Measurements from ENCODE around the gene ABCA2. TPM values are rescaled to one million over a fixed set of nuclear protein-coding genes. Genes with fewer than 3 reads are reported as not detected.
A peak's percentile ranks its signal among the peaks of the same experiment; 100 is the strongest.

The ABCA2 gene
- total RNA-seq, 4 donors from 2014 or later: 136 to 291 (median 196) TPM

GRCh38 chr9:137075275-137075775 lies 47.3 kb upstream of the ABCA2 start:
- Histone ChIP-seq H3K4me3 (no peak overlapping the region), H3K27me3 (peaks cover 0 to 4% of the 10 kb centered on the region in 2 donors), H3K9me3 (no peaks in the 10 kb centered on the region), H3K4me1 (peaks cover 0 to 46% (median 24%) of the 10 kb centered on the region in 4 donors), H3K36me3 (peaks cover 0 to 21% (median 11%) of the 10 kb centered on the region in 3 donors), H3K27ac (no peak overlapping the region)
- TF ChIP-seq EP300 (IDR thresholded peaks at IDR 0.05) (no peak), POLR2A (IDR thresholded peaks at IDR 0.05) (no peak)
- TF ChIP-seq, protein P1, sequence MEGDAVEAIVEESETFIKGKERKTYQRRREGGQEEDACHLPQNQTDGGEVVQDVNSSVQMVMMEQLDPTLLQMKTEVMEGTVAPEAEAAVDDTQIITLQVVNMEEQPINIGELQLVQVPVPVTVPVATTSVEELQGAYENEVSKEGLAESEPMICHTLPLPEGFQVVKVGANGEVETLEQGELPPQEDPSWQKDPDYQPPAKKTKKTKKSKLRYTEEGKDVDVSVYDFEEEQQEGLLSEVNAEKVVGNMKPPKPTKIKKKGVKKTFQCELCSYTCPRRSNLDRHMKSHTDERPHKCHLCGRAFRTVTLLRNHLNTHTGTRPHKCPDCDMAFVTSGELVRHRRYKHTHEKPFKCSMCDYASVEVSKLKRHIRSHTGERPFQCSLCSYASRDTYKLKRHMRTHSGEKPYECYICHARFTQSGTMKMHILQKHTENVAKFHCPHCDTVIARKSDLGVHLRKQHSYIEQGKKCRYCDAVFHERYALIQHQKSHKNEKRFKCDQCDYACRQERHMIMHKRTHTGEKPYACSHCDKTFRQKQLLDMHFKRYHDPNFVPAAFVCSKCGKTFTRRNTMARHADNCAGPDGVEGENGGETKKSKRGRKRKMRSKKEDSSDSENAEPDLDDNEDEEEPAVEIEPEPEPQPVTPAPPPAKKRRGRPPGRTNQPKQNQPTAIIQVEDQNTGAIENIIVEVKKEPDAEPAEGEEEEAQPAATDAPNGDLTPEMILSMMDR (IDR thresholded peaks at IDR 0.05): no peak
- no peak for DNase-seq (ENCODE audit: low spot score in 2 of 2)
- WGBS, 2 donors: 81 to 84% methylated on average over 12 of the region's 12 CpGs

DNA sequence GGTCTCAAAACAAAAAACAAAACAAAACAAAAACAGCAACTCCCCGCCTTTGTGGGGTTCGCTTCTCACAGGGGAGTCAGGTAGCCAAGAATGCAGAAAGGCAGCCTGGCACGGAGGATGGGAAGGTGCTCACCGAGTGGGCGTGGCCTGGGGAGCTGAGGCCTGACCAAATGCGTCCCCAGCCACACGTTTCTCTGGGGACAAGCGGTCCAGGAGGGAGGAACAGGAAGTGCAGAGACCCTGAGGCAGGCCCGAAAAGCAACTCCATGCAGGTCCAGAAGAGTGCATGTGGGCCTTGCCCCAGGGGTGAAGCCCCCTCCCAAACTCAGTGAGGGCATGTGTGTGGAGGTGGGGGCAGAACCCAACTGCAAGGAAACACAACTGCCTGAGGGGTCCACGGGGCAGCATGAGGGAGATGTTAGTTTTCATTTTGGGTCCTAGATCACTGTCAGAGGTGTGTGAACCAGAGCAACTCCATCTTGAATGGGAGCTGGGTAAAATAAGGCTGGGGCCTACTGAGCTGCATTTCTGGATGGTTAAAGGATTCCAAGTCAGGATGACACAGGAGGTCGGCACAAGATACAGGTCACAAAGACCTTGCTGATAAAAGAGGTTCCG lies 46.7 kb upstream of the ABCA2 start:
- 84 to 85% methylated on average over 12 of the region's 12 CpGs for WGBS, 2 donors
- TF ChIP-seq EP300 (IDR thresholded peaks at IDR 0.05) (no peak), POLR2A (IDR thresholded peaks at IDR 0.05) (no peak)
- TF ChIP-seq, protein P1 (IDR thresholded peaks at IDR 0.05): no peak
- Histone ChIP-seq H3K4me3 (no peak overlapping the region), H3K27ac (no peak overlapping the region), H3K36me3 (peaks cover 0 to 15% (median 10%) of the 10 kb centered on the region in 3 donors), H3K4me1 (peaks cover 0 to 50% (median 25%) of the 10 kb centered on the region in 4 donors), H3K9me3 (no peaks in the 10 kb centered on the region), H3K27me3 (peaks cover 0 to 4% of the 10 kb centered on the region in 2 donors)
- DNase-seq (ENCODE audit: low spot score in 2 of 2): no peak

DNA sequence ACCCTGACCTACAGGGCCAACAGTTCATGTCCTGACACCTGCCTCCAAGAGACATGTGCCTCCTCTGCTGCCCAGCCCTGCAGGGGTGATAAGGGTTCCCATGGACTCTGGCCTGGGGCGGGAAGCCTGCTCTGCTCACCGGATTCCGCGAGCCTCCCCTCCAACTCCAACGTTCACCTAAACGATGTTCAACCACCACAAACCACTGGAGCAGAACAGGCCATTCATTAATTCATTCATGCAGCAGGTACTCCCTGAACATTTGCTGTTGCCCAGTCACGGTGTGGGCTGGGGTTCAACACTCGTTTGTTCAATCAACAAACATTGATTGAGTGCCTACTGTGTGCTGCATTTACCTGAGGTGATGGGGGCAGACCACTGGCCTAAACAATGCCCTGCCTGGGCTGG lies 46.0 kb upstream of the ABCA2 start:
- Histone ChIP-seq H3K27ac (no peak overlapping the region), H3K36me3 (peaks cover 0 to 7% (median 3%) of the 10 kb centered on the region in 3 donors), H3K9me3 (no peaks in the 10 kb centered on the region), H3K4me1 (peaks cover 0 to 50% (median 24%) of the 10 kb centered on the region in 4 donors), H3K27me3 (peaks cover 0 to 7% of the 10 kb centered on the region in 2 donors), H3K4me3 (no peak overlapping the region)
- 84 to 92% methylated on average over 8 of the region's 8 CpGs for WGBS, 2 donors
- DNase-seq (ENCODE audit: low spot score in 2 of 2): no peak
- TF ChIP-seq, protein P1 (IDR thresholded peaks at IDR 0.05): no peak
- TF ChIP-seq POLR2A (IDR thresholded peaks at IDR 0.05): no peak
- no peak for TF ChIP-seq EP300 (IDR thresholded peaks at IDR 0.05)

GRCh38 chr9:137071282-137071681 lies 43.2 kb upstream of the ABCA2 start:
- Histone ChIP-seq H3K27ac (peak overlapping the region; percentile 36 to 91 (median 83)), H3K27me3 (peaks cover 0 to 8% of the 10 kb centered on the region in 2 donors), H3K9me3 (no peaks in the 10 kb centered on the region), H3K36me3 (no peaks in the 10 kb centered on the region), H3K4me1 (peaks cover 0 to 31% (median 13%) of the 10 kb centered on the region in 4 donors), H3K4me3 (peak overlapping the region in 1 of 4 donors; percentile 50)
- DNase-seq (ENCODE audit: low spot score in 2 of 2): no peak
- 60 to 77% methylated on average over 1 to 2 of the region's 2 CpGs for WGBS, 2 donors
- TF ChIP-seq POLR2A (IDR thresholded peaks at IDR 0.05): no peak
- TF ChIP-seq EP300 (IDR thresholded peaks at IDR 0.05): no peak
- TF ChIP-seq, protein P1 (IDR thresholded peaks at IDR 0.05): no peak

- Histone ChIP-seq H3K36me3 (no peaks in the 10 kb centered on the region), H3K4me3 (peak overlapping the region; percentile 17 to 50 (median 31)), H3K27ac (peak overlapping the region; percentile 53 to 91 (median 83)), H3K9me3 (no peaks in the 10 kb centered on the region), H3K4me1 (peaks cover 0 to 31% (median 13%) of the 10 kb centered on the region in 4 donors), H3K27me3 (peaks cover 0 to 8% of the 10 kb centered on the region in 2 donors)
- 7 to 16% methylated on average over 5 to 6 of the region's 6 CpGs for WGBS, 2 donors
- TF ChIP-seq, protein P1 (IDR thresholded peaks at IDR 0.05): peak in 3 of 5 experiments; percentile 9 to 60 (median 59)
- TF ChIP-seq POLR2A (IDR thresholded peaks at IDR 0.05) (no peak), EP300 (IDR thresholded peaks at IDR 0.05) (peak in 1 of 2 donors; percentile 29)
- DNase-seq (ENCODE audit: low spot score in 2 of 2): peak in 1 of 2 donors; percentile 54
Observed at GRCh38 chr9:137070906-137071275, 42.9 kb upstream of the ABCA2 start.
